Measurements from ENCODE around the gene NCS1. TPM values are rescaled to one million over a fixed set of nuclear protein-coding genes. Genes with fewer than 3 reads are reported as not detected.

The NCS1 gene
- total RNA-seq, 1 experiment from 2014 or later = 68.7 TPM

GRCh38 chr9:130239741-130240241 is 67.6 kb downstream of the NCS1 start:
- H3K4me2 ChIP-seq (ENCODE audit: low read length) = no peak overlapping the region
- ChIA-PET POLR2A (interaction anchor here (0.6 kb wide), 1 partner anchor 243 kb away, joined by 3 read pairs; no protein-coding TSS in a partner anchor), CTCF (interaction anchor here (0.7 kb wide), 1 partner anchor 116 kb away, joined by 3 read pairs; no protein-coding TSS in a partner anchor), RAD21 (ENCODE audit: low non-redundant PET in 1 of 2, low total read pairs in 2 of 2, uncharacterized antibody in 2 of 2, unreplicated experiment in 2 of 2) (no interaction called here)
- no peaks in the 10 kb centered on the region for H3K9me3 ChIP-seq (ENCODE audit: control insufficient read depth in 1 of 2, insufficient read depth in 1 of 2, low read depth in 1 of 2, low read length in 2 of 2)
- no peak overlapping the region for H3K9ac ChIP-seq (ENCODE audit: low read length)
- intact Hi-C loops (cut with micrococcal nuclease) = no loop called here
- no peaks in the 10 kb centered on the region for H3K79me2 ChIP-seq (ENCODE audit: insufficient read depth, low read length)
- H3K36me3 ChIP-seq (ENCODE audit: control insufficient read depth in 1 of 2, insufficient read depth in 2 of 2, low read length in 2 of 2) = no peaks in the 10 kb centered on the region; a peak in 1 of 4 replicates
- no peak overlapping the region for H2AFZ ChIP-seq (ENCODE audit: low read depth, low read length, poor library complexity, severe bottlenecking)
- no peaks in the 10 kb centered on the region for H4K20me1 ChIP-seq (ENCODE audit: insufficient read depth)
- no peaks in the 10 kb centered on the region for H3K27me3 ChIP-seq (ENCODE audit: insufficient read depth, low read length)
- TF ChIP-seq CEBPB (IDR thresholded peaks at IDR 0.05; ENCODE audit: low read depth) (no peak), SRF (IDR thresholded peaks at IDR 0.05; ENCODE audit: low read depth) (no peak), REST (IDR thresholded peaks at IDR 0.05; ENCODE audit: low read depth) (no peak), POLR2A (IDR thresholded peaks at IDR 0.05; ENCODE audit: borderline replicate concordance, extremely low read depth, insufficient read depth, insufficient read length) (no peak), SP1 (IDR thresholded peaks at IDR 0.05; ENCODE audit: low read depth) (no peak), MAX (IDR thresholded peaks at IDR 0.05) (no peak), FOSL1 (IDR thresholded peaks at IDR 0.05; ENCODE audit: low read depth) (no peak), ZNF274 (IDR thresholded peaks at IDR 0.05; ENCODE audit: low read depth, low read length) (no peak), SIN3A (IDR thresholded peaks at IDR 0.05; ENCODE audit: low read depth) (no peak), JUND (IDR thresholded peaks at IDR 0.05) (no peak), EGR1 (IDR thresholded peaks at IDR 0.05; ENCODE audit: low read depth) (no peak)
- BruUV-seq (replicated peaks) = no TSS peak
- no peak overlapping the region; the same call in 1 of the 2 replicates for H3K27ac ChIP-seq (ENCODE audit: low read depth, low read length)
- H3K9me2 ChIP-seq (ENCODE audit: insufficient read depth) = no peaks in the 10 kb centered on the region
- H3K4me3 ChIP-seq (replicated peaks in 1 of 2; ENCODE audit: low read depth in 1 of 2, low read length in 2 of 2) = no peak overlapping the region
- no peak for DNase-seq (ENCODE audit: low read depth, low spot score)
- H3K4me1 ChIP-seq (ENCODE audit: control insufficient read depth in 1 of 2, insufficient read depth in 2 of 2, low read length in 2 of 2) = peaks cover 0 to 22% of the 10 kb centered on the region in 2 experiments; a peak in 2 of 4 replicates
- ATAC-seq = no peak
